Left ventricle myocardium superior (tissue), 1 donor: ENCODE results near the gene RGL1. TPM values are rescaled to one million over a fixed set of nuclear protein-coding genes. Genes with fewer than 3 reads are reported as not detected.
A peak's percentile ranks its signal among the peaks of the same experiment; 100 is the strongest.
"Not testable (repeated sequence)": the region's sequence is repeated elsewhere in the genome, so short reads cannot be mapped to it uniquely, and the experiment has no call there.

Experiments
- ATAC-seq: fragments of 200-7000 bp; cut with Tn5 transposase; one replicate; pipeline ENCODE4 v1.9.1; 2020; ENCODE audit warnings: mild to moderate bottlenecking, moderate library complexity
- DNase-seq: peaks from one replicate; pipeline ENCODE4 v3.0.0-alpha.2; 2020
- intact Hi-C: fragments of 100-400 bp; cut with micrococcal nuclease; formaldehyde crosslinking; loops from one replicate; pipeline ENCODE4 v1.11.0; 2022
- long read RNA-seq: library from polyadenylated mRNA; unstranded; transcript quantifications from one replicate; pipeline ENCODE4 v2.0.0, GENCODE V29; 2021
- total RNA-seq: library from RNA; stranded (reverse); fragmentation: NEBNext Ultra II Directional; extraction: Animal tissue kit (Norgen Biotek cat#: 25700); gene quantifications from one replicate; pipeline ENCODE4 v1.2.1, GENCODE V29; 2021
- donor health status: DM: no; HTN: yes; CAD: no; lungs with severe emphysema.

RGL1 gene
- total RNA-seq = 18.5 TPM
- long read RNA-seq, full-length matches to known transcripts = 3 of 9 reads
- long read RNA-seq, partial matches to known transcripts = 3 of 9 reads
- long read RNA-seq, other reads (novel, unspliced or antisense) = 3 of 9 reads

- intact Hi-C loops = no loop called here
- DNase-seq (peak; percentile 83), ATAC-seq (peak; percentile 95)
Observed at GRCh38 chr1:183804916-183805841, at the start of gene RGL1. TSS of gene RGL1 (plus strand) at chr1:183805120. CDS start at chr1:183805298, 178 bp downstream.

- DNase-seq (no peak), ATAC-seq (peak; percentile 40)
- intact Hi-C loops = no loop called here
Observed at GRCh38 chr1:183756326-183756725, 48.6 kb upstream of the RGL1 start.

GRCh38 chr1:183757061-183757460 lies 47.9 kb upstream of the RGL1 start:
- no peak for ATAC-seq
- DNase-seq = no peak
- intact Hi-C loops = no loop called here

GRCh38 chr1:183758913-183759312 lies 46.0 kb upstream of the RGL1 start:
- intact Hi-C loops = no loop called here
- ATAC-seq = peak; percentile 69
- no peak for DNase-seq

GRCh38 chr1:183760661-183761060 lies 44.3 kb upstream of the RGL1 start:
- intact Hi-C loops = no loop called here
- no peak for ATAC-seq

GRCh38 chr1:183761871-183762270 lies 43.0 kb upstream of the RGL1 start:
- intact Hi-C loops = no loop called here

More at GRCh38 chr1:183760661-183761060, 44.3 kb upstream of the RGL1 start:
- DNase-seq = no peak

GRCh38 chr1:183762856-183763255 lies 42.1 kb upstream of the RGL1 start:
- ATAC-seq, DNase-seq, intact Hi-C loops: not testable (repeated sequence)

More at GRCh38 chr1:183761871-183762270, 43.0 kb upstream of the RGL1 start:
- ATAC-seq (no peak), DNase-seq (no peak)

- intact Hi-C loops = no loop called here
Observed at GRCh38 chr1:183764981-183765380, 39.9 kb upstream of the RGL1 start.

GRCh38 chr1:183769956-183770815 lies 34.7 kb upstream of the RGL1 start:
- intact Hi-C loops = no loop called here
- DNase-seq (no peak), ATAC-seq (no peak)

More at GRCh38 chr1:183764981-183765380, 39.9 kb upstream of the RGL1 start:
- no peak for ATAC-seq
- no peak for DNase-seq

- intact Hi-C loops = no loop called here
- ATAC-seq = no peak
- no peak for DNase-seq
Observed at GRCh38 chr1:183770816-183771128, 34.1 kb upstream of the RGL1 start.

GRCh38 chr1:183773482-183774274 lies 31.2 kb upstream of the RGL1 start:
- intact Hi-C loops = no loop called here
- DNase-seq = no peak
- no peak for ATAC-seq

- intact Hi-C loops = no loop called here
- DNase-seq = no peak
- ATAC-seq = no peak
Observed at GRCh38 chr1:183774938-183775337, 30.0 kb upstream of the RGL1 start.

- ATAC-seq = no peak
- no peak for DNase-seq
- intact Hi-C loops = no loop called here
Observed at GRCh38 chr1:183776731-183777130, 28.2 kb upstream of the RGL1 start.

GRCh38 chr1:183777328-183777727 lies 27.6 kb upstream of the RGL1 start:
- intact Hi-C loops = no loop called here
- peak; percentile 20 for ATAC-seq
- DNase-seq = no peak

- DNase-seq (no peak), ATAC-seq (no peak)
- intact Hi-C loops = no loop called here
Observed at GRCh38 chr1:183778045-183778444, 26.9 kb upstream of the RGL1 start.

GRCh38 chr1:183778568-183779433 lies 26.1 kb upstream of the RGL1 start:
- DNase-seq (peak; percentile 47), ATAC-seq (peak; percentile 74)
- intact Hi-C loops = no loop called here

- ATAC-seq (no peak), DNase-seq (no peak)
- intact Hi-C loops = no loop called here
Observed at GRCh38 chr1:183780159-183780558, 24.8 kb upstream of the RGL1 start.

GRCh38 chr1:183780757-183781156 lies 24.2 kb upstream of the RGL1 start:
- intact Hi-C loops = no loop called here
- ATAC-seq = peak; percentile 16
- no peak for DNase-seq
